DOHH2 (cell line): ENCODE measurements around the gene SLC30A1.

Experiments
- CTCF ChIP-seq: fragments of 200-600 bp; sonication (generic); IDR thresholded peaks from one replicate; pipeline ENCODE4 v1.5.1; 2014; ENCODE audit warnings: antibody characterized with exemption, mild to moderate bottlenecking, low read depth, low read length; ENCODE audit not compliant: poor library complexity, severe bottlenecking
- EZH2phosphoT487 ChIP-seq: fragments of 200-600 bp; sonication (generic); IDR thresholded peaks from 2 replicates; pipeline ENCODE4 v1.6.1; 2017; ENCODE audit warnings: borderline replicate concordance, mild to moderate bottlenecking, antibody characterized with exemption, low read length, moderate library complexity, mixed read lengths

- TF ChIP-seq CTCF: no peak
- no peak for TF ChIP-seq EZH2phosphoT487
Measured at GRCh38 chr1:211627259-211627658, 48.3 kb upstream of the SLC30A1 start.
